NCI-H1092 (cell line): ENCODE data around the gene NCBP2.
"Not testable (repeated sequence)": the region's sequence is repeated elsewhere in the genome, so short reads cannot be mapped to it uniquely, and the experiment has no call there.

ENCODE experiments used
- DNase-seq: peaks from one replicate; lab custom pipeline; 2025; lab: John Stamatoyannopoulos, UW

Gene NCBP2

GRCh38 chr3:196968233-196969133 lies 26.2 kb upstream of the NCBP2 start, which contains the start of gene PIGZ:
Gene PIGZ, minus strand, starts transcription at chr3:196968833. Its CDS starts 16,802 bp downstream, at chr3:196952031.
- no peak for DNase-seq

GRCh38 chr3:196967412-196968232 lies 25.3 kb upstream of the NCBP2 start:
- no peak for DNase-seq

GRCh38 chr3:196966526-196967401 lies 24.4 kb upstream of the NCBP2 start:
- no peak for DNase-seq

GRCh38 chr3:196965804-196966173 lies 23.5 kb upstream of the NCBP2 start:
- no peak for DNase-seq

GRCh38 chr3:196965112-196965803 lies 22.9 kb upstream of the NCBP2 start:
- DNase-seq, result no peak

GRCh38 chr3:196963631-196963953 lies 21.3 kb upstream of the NCBP2 start:
- DNase-seq, result no peak

GRCh38 chr3:196962930-196963630 lies 20.8 kb upstream of the NCBP2 start:
- DNase-seq, result no peak

GRCh38 chr3:196962108-196962929 lies 20.0 kb upstream of the NCBP2 start:
- DNase-seq, result no peak

- DNase-seq, result no peak
These were observed 12.5 kb upstream of the NCBP2 start for GRCh38 chr3:196954832-196955231.

- no peak for DNase-seq
These were observed 9.0 kb upstream of the NCBP2 start for GRCh38 chr3:196951371-196951770.

GRCh38 chr3:196949750-196950149 lies 7.4 kb upstream of the NCBP2 start:
- no peak for DNase-seq

- DNase-seq, result no peak
These were observed 6.9 kb upstream of the NCBP2 start for GRCh38 chr3:196949285-196949619.

GRCh38 chr3:196948442-196949284 lies 6.3 kb upstream of the NCBP2 start:
- no peak for DNase-seq

GRCh38 chr3:196947860-196948441 lies 5.6 kb upstream of the NCBP2 start:
- no peak for DNase-seq

- DNase-seq, result no peak
These were observed 5.0 kb upstream of the NCBP2 start for GRCh38 chr3:196947136-196947859.

- DNase-seq, result not testable (repeated sequence)
These were observed 1.9 kb upstream of the NCBP2 start for GRCh38 chr3:196944037-196944790.

GRCh38 chr3:196942915-196943277 lies 568 bp upstream of the NCBP2 start:
- DNase-seq, result no peak
